Measurements from ENCODE around the gene PLD1.

DNA sequence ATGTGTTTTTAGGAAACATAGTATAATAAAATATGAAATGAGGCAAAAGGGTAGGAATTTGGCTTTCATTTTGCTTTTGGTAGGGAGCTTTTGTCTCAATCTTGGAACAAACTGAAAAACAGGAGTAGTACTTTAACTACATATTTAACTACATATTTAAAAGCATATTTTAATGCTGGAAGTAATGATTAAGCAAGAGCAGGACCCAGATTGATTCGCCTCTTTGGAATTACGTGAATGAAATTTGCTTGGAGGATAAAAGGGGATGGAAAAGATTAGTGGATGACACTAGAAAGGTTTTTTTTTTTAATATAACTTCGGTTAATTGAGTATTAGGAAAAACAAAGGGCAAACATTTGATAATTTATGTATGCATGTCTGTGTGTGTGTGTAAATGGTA, 21.7 kb upstream of the PLD1 start:
- TF ChIP-seq, protein P1, sequence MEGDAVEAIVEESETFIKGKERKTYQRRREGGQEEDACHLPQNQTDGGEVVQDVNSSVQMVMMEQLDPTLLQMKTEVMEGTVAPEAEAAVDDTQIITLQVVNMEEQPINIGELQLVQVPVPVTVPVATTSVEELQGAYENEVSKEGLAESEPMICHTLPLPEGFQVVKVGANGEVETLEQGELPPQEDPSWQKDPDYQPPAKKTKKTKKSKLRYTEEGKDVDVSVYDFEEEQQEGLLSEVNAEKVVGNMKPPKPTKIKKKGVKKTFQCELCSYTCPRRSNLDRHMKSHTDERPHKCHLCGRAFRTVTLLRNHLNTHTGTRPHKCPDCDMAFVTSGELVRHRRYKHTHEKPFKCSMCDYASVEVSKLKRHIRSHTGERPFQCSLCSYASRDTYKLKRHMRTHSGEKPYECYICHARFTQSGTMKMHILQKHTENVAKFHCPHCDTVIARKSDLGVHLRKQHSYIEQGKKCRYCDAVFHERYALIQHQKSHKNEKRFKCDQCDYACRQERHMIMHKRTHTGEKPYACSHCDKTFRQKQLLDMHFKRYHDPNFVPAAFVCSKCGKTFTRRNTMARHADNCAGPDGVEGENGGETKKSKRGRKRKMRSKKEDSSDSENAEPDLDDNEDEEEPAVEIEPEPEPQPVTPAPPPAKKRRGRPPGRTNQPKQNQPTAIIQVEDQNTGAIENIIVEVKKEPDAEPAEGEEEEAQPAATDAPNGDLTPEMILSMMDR (IDR thresholded peaks at IDR 0.05) = no peak
- TF ChIP-seq EP300 (IDR thresholded peaks at IDR 0.05) (no peak), POLR2A (IDR thresholded peaks at IDR 0.05) (no peak)
